ENCODE data around the gene C14orf93.

DNA sequence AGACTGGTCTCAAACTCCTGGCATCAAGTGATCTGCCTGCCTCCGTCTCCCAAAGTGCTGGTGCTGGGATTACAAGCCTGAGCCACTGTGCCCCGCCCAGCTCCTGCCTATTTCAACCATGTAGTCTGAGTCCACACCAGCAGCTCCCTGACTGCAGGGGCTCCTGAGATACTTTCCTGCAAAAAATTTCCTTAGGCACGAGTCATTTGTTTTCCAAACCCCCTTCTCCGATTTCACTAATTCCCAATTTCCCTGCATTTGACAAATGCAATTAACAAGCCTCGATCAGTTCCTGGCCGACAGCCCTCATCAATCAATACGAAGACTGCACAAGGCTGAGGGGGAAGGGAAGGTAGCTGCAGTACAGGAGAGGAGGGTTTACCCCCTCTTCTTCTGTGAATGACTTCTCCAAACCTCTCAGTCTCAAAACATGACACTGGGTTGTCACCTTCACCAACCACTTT, 14.7 kb upstream of the C14orf93 start:
- TF ChIP-seq, protein P1, sequence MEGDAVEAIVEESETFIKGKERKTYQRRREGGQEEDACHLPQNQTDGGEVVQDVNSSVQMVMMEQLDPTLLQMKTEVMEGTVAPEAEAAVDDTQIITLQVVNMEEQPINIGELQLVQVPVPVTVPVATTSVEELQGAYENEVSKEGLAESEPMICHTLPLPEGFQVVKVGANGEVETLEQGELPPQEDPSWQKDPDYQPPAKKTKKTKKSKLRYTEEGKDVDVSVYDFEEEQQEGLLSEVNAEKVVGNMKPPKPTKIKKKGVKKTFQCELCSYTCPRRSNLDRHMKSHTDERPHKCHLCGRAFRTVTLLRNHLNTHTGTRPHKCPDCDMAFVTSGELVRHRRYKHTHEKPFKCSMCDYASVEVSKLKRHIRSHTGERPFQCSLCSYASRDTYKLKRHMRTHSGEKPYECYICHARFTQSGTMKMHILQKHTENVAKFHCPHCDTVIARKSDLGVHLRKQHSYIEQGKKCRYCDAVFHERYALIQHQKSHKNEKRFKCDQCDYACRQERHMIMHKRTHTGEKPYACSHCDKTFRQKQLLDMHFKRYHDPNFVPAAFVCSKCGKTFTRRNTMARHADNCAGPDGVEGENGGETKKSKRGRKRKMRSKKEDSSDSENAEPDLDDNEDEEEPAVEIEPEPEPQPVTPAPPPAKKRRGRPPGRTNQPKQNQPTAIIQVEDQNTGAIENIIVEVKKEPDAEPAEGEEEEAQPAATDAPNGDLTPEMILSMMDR (IDR thresholded peaks at IDR 0.05; ENCODE audit: low read depth, low read length) = no peak
- TF ChIP-seq EZH2phosphoT487 (IDR thresholded peaks at IDR 0.05; ENCODE audit: low read depth) = no peak

Measured in OCI-LY3 (cell line).